GM10248 (cell line): Measurements from ENCODE around the gene TLE5.
"Not testable (repeated sequence)": the region's sequence is repeated elsewhere in the genome, so short reads cannot be mapped to it uniquely, and the experiment has no call there.

ENCODE experiments used
- CTCF ChIA-PET: fragments of 300-600 bp; sonication (Branson Sonifier 250); formaldehyde crosslinking; extraction: SDS; loops from one replicate; lab custom pipeline; 2021; ENCODE audit warnings: antibody characterized with exemption; lab: Yijun Ruan, JAX
- POLR2A ChIA-PET: fragments of 350-650 bp; sonication (Branson Sonifier 250); formaldehyde crosslinking; extraction: SDS; loops from one replicate; lab custom pipeline; 2020; ENCODE audit warnings: antibody characterized with exemption; lab: Yijun Ruan, JAX
- DNase-seq: peaks from one replicate; pipeline ENCODE4 v3.0.0; 2012; ENCODE audit errors: extremely low spot score
- CTCF ChIP-seq: IDR thresholded peaks from 2 replicates; pipeline ENCODE4 v1.5.1; 2012; ENCODE audit warnings: mild to moderate bottlenecking, low read depth; ENCODE audit errors: extremely low read depth, missing control alignments, control extremely low read depth

Gene TLE5

GRCh38 chr19:3042621-3043267 is 19.6 kb downstream of the TLE5 start:
- no peak for TF ChIP-seq CTCF
- no peak for DNase-seq
- CTCF ChIA-PET = interaction anchor here (1.2 kb wide), 1 partner anchor 92 kb away, joined by 3 read pairs; no protein-coding TSS in a partner anchor
- POLR2A ChIA-PET = interaction anchor here (0.6 kb wide), 1 partner anchor 669 kb away, joined by 5 read pairs; no protein-coding TSS in a partner anchor

GRCh38 chr19:3041761-3042620 is 20.3 kb downstream of the TLE5 start:
- POLR2A ChIA-PET = no interaction called here
- TF ChIP-seq CTCF = no peak
- CTCF ChIA-PET = interaction anchor here (1.2 kb wide), 1 partner anchor 92 kb away, joined by 3 read pairs; no protein-coding TSS in a partner anchor
- no peak for DNase-seq

DNA sequence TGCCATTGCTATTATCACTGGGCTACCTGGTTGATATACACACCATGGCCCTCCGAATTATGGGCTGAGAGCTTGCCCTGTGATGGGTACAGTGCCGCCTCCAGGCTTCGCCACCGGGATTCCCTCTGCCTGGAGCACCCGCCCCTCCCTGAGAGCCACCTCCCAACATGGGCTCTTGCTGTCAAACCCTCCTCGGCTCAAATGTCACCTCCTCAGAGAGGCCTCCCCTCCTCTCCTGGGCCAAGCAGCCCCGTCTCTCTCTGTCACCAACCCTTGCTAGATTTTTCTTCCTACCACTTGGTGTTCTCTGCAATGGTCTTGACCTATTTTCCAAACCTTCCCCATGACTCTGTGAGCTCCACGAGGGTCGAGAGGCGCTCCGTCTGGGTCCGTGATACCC is 21.0 kb downstream of the TLE5 start:
- no peak for TF ChIP-seq CTCF
- CTCF ChIA-PET = no interaction called here
- POLR2A ChIA-PET = no interaction called here
- no peak for DNase-seq

DNA sequence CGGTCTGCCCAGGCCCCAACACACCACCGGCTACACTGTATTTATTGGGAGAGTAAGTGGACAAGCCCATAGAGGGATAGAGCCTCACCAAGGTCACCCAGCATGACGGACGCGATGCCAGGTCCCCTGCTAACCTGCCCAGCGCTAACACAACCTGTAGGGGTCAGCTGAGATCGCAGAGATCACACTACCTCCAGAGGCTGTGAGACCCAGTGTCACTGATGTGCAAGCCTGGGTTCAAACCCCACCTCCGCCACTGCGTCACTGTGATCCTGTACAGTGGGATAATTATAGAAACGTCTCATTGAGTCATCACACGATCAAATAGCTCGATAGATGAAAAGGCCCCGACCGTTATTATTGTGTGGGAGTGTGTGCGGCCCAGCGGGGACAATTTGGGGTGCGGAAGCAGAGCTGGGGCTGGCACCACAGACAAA is 22.6 kb downstream of the TLE5 start:
- ChIA-PET POLR2A (interaction anchor here (0.6 kb wide), 1 partner anchor 95 kb away, joined by 5 read pairs; no protein-coding TSS in a partner anchor), CTCF (interaction anchor here (1.8 to 2.2 kb wide), 2 partner anchors 35 to 64 kb away, joined by 5 to 6 read pairs; no protein-coding TSS in a partner anchor)
- DNase-seq = no peak
- no peak for TF ChIP-seq CTCF

DNA sequence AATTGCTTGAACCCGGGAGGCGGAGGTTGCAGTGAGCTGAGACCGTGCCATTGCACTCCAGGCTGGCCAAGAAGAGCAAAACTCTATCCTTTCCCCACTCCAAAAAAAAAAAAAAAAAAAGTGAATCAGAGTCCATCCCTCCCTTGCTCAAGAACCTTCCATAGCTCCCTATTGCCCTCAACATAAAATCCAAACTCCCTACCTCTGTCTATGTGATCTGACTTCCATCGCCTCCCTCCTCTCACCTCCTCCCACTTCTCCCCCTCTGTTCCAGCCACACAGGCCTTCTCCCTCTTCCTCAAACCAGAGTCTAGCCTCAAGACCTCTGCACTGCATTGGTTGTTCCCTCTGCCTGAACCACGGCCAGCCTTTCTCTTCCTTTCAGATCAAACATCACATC is 23.2 kb downstream of the TLE5 start:
- no peak for TF ChIP-seq CTCF
- CTCF ChIA-PET = interaction anchor here (0.9 to 2.2 kb wide), 3 partner anchors 36 to 76 kb away, joined by 3 to 6 read pairs (median 5); no protein-coding TSS in a partner anchor
- no peak for DNase-seq
- POLR2A ChIA-PET = interaction anchor here (0.6 kb wide), 1 partner anchor 95 kb away, joined by 5 read pairs; no protein-coding TSS in a partner anchor

DNA sequence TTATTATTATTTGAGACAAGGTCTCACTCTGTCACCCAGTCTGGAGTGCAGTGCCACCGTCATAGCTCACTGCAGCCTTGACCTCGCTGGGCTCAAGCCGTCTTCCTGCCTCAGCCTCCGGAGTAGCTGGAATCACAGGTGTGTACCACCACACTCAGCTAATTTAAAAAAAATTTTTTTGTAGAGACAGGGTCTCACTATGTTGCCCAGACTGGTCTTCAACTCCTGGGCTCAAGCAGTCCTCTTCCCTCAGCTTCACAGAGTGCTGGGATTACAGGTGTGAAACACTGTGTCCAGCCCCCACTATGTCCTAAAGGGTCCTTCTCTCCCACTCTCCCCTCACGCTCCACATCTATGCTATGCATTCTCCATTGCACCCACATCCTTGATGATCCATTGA is 24.1 kb downstream of the TLE5 start:
- TF ChIP-seq CTCF = no peak
- DNase-seq = no peak
- CTCF ChIA-PET = interaction anchor here (0.9 to 3.9 kb wide), 4 partner anchors 38 to 75 kb away, joined by 3 to 19 read pairs (median 10); no protein-coding TSS in a partner anchor
- POLR2A ChIA-PET = interaction anchor here (0.7 kb wide), 1 partner anchor 74 kb away, joined by 3 read pairs; no protein-coding TSS in a partner anchor

DNA sequence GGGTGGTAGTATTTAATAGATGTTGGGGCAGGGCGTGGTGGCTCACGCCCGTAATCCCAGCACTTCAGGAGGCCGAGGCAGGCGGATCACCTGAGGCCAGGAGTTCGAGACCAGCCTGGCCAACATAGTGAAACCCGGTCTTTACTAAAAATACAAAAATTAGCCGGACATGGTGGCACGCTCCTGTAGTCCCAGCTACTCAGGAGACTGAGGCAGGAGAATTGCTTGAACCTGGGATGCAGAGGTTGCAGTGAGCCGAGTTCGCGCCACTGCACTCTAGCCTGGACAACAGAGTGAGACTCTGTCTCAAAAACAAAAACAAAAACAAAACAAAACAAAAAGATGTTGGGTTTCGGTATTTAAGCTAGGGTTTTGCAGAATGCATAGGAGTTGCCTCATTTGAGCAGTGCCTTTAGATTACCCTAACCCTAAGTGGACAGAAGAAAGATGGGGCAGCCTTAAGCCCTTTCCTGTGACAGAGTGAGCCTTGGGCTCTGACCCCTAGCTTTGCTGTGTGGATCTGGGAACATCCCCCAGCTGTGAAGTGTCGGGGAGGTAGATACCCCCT is 25.2 kb downstream of the TLE5 start:
- POLR2A ChIA-PET, DNase-seq: not testable (repeated sequence)
- CTCF ChIA-PET = interaction anchor here (1.2 to 3.9 kb wide), 9 partner anchors 9 to 126 kb away, joined by 3 to 19 read pairs (median 6); no protein-coding TSS in a partner anchor
